C4-2B (cell line): ENCODE measurements around the gene PLP1.

Experiments used
- ZFX ChIP-seq: fragments of 450-650 bp; IDR thresholded peaks from 2 replicates; pipeline ENCODE4 v1.6.1; 2017
- TF ChIP-seq, protein P1 (sequence below): fragments of 450-650 bp; conservative IDR thresholded peaks from 2 replicates; pipeline ENCODE4 v1.5.1; 2017; ENCODE audit warnings: mild to moderate bottlenecking

DNA sequence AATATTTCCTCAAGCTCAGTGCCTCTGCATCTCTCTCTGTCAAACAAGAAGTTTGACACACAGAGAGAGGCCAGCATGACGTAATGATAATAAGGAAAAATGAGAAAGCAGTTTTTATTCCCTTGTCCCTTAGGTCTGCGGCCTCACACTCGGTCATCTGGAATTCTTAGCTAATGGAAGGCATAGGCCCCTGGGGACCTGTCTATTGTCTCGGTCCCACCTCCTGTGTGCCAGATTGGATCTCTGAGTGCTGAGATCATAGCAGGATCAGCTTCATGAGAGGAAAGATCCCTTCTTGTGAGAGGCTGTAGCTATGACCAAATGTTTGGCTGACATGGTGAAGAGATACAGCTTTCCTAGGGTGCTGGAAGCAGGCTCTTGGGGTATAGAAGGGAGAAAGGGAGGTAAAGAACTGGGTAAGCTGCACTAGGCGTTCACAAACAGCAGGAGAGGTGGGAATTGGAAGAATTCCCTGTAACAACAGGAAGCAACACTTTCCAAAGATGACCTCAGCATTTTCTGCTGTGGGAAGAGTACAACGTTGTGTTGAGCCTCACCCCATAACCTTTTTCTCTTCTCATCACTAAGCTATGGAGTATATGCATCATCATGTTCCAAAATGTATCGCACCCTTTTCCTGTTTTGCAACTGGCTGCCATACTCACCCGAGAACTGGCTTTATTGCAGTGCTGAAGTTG lies 45.7 kb upstream of the PLP1 start:
- TF ChIP-seq, protein P1, sequence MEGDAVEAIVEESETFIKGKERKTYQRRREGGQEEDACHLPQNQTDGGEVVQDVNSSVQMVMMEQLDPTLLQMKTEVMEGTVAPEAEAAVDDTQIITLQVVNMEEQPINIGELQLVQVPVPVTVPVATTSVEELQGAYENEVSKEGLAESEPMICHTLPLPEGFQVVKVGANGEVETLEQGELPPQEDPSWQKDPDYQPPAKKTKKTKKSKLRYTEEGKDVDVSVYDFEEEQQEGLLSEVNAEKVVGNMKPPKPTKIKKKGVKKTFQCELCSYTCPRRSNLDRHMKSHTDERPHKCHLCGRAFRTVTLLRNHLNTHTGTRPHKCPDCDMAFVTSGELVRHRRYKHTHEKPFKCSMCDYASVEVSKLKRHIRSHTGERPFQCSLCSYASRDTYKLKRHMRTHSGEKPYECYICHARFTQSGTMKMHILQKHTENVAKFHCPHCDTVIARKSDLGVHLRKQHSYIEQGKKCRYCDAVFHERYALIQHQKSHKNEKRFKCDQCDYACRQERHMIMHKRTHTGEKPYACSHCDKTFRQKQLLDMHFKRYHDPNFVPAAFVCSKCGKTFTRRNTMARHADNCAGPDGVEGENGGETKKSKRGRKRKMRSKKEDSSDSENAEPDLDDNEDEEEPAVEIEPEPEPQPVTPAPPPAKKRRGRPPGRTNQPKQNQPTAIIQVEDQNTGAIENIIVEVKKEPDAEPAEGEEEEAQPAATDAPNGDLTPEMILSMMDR, result no peak
- no peak for TF ChIP-seq ZFX
